ENCODE results near the gene MELTF.
A peak's percentile ranks its signal among the peaks of the same experiment; 100 is the strongest.

The MELTF gene

GRCh38 chr3:196967412-196968232, 62.0 kb downstream of the MELTF start:
- DNase-seq = no peak

GRCh38 chr3:196966526-196967401, 62.9 kb downstream of the MELTF start:
- no peak for DNase-seq

GRCh38 chr3:196965804-196966173, 63.8 kb downstream of the MELTF start:
- DNase-seq = peak; percentile 44

GRCh38 chr3:196965112-196965803, 64.4 kb downstream of the MELTF start:
- DNase-seq = peak; percentile 30

GRCh38 chr3:196963631-196963953, 66.0 kb downstream of the MELTF start:
- DNase-seq = no peak

- no peak for DNase-seq
Measured at GRCh38 chr3:196962930-196963630, 66.5 kb downstream of the MELTF start.

- DNase-seq = no peak
Measured at GRCh38 chr3:196962108-196962929, 67.3 kb downstream of the MELTF start.

- no peak for DNase-seq
Measured at GRCh38 chr3:196954832-196955231, 74.8 kb downstream of the MELTF start.
